ENCODE measurements around the gene PCYT1A.
"Not testable (repeated sequence)": the region's sequence is repeated elsewhere in the genome, so short reads cannot be mapped to it uniquely, and the experiment has no call there.

PCYT1A gene

DNA sequence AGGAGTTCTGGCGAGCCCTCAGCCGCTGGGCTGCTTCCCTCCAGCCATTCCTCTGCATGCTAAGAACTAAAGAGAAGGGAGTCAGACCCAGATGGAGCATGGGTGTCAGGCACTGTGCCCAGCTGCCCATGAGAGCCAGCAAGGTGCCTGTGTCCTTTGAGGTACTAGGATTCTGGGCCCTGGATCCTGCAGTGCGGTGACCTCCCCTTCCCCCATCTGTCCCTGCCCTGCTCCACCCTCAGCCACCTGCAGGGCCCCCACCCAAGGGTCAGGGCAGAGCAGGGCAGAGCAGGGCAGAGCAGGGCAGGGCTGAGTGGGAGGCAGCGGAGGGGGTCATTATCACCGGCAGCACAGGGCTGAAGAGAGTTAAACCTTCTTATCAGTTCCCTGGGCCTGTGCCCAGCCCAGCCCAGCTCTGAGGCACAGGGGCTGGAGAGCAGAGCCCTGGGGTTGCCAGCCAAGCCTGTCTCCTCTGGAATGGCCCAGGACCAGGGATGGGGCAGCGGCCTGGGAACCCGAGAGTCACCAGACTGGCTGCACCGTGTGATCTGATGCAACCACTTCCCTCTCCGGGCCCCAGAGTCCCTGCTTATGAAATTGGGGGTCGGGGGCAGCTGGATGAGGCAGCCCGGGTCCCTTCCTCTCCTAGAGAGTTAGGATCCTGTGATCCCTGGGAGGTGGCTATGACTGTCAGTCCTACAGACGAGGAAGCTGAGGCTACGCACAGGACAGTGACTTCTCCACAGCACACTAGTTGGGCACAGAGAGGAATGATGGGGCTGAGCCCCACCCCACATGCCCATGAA is 93.6 kb downstream of the PCYT1A start:
- no peak for DNase-seq (ENCODE audit: low read depth in 2 of 2, low spot score in 1 of 2)

DNA sequence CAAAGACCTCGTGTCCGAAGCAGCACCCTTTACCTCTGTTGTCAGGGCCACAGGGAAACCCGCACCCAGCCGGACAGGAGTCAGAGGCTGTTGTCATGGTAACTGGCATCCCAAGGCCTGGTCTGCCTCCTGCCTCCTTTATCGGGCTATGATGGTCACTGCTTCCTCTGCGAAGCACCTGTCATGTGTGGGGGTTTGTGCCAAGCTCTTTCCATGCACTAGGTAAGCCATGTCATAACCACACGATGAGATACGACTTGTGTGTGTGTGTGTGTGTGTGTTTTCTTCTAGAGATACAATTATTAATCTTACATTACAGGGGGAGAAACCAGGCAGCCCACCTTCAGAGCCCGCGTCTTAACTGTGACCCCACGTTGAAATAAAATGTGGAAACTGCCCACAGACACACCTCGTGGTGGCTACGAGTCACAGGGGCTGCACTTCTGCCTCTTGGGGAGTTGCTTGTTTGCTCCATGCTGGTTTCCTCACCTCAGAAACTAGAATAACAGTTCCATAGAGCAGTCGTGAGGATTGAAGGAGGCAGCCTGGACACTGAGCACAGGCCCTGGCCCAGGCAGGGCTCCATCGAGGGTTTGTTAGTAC is 94.3 kb downstream of the PCYT1A start:
- DNase-seq (ENCODE audit: low read depth in 2 of 2, low spot score in 1 of 2) = no peak

DNA sequence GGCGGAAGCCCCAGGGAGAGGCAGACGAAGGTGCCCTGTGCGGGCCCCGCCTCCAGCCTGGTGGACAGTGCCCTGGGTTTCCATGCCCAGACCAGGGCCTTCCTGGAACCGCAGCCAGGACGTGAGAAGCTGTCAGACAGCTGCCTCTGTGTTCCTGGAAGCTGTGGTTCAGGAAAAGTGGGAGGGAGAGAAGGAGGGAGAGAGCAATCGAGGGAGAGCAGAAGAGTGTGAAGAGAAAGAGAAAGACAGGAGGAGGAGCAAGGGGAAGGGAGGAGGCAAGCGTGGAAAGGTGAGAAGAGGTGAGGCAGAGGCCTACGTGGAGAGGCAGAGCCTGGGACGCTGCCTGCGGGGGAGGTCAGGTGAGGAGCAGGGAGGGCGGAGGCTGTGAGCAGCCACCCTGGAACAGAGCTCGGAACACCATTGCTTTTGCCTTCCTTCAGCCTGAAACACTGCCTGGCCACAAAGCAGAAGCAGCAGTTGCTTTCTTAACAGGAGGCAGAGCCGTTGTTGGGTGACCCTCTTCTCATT is 94.9 kb downstream of the PCYT1A start:
- DNase-seq (ENCODE audit: low read depth in 2 of 2, low spot score in 1 of 2) = no peak

DNA sequence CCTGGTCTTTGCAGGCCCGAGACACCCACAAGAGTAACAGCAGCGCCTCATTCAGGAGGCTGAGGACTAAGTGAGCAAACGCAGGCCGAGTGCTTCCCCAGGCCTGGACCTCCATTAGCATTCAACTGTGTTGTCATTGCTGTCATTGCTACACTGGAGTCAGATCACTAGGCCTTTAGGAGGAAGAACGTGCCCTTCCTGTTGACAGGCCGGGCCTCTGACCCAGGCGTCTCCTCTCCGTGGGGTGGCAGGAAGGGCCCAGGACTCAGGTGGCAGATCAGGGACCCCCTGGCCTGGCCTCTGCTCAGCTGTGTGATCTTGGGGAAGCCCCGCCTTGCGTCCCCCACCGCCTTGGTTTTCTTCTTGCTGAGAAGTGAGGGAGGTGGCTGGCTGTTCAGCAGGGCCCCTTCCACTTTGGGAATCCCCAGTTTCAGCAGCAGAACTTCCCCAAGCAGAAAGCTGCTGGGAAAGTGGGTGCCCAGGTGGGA is 95.4 kb downstream of the PCYT1A start:
- no peak for DNase-seq (ENCODE audit: low read depth in 2 of 2, low spot score in 1 of 2)

DNA sequence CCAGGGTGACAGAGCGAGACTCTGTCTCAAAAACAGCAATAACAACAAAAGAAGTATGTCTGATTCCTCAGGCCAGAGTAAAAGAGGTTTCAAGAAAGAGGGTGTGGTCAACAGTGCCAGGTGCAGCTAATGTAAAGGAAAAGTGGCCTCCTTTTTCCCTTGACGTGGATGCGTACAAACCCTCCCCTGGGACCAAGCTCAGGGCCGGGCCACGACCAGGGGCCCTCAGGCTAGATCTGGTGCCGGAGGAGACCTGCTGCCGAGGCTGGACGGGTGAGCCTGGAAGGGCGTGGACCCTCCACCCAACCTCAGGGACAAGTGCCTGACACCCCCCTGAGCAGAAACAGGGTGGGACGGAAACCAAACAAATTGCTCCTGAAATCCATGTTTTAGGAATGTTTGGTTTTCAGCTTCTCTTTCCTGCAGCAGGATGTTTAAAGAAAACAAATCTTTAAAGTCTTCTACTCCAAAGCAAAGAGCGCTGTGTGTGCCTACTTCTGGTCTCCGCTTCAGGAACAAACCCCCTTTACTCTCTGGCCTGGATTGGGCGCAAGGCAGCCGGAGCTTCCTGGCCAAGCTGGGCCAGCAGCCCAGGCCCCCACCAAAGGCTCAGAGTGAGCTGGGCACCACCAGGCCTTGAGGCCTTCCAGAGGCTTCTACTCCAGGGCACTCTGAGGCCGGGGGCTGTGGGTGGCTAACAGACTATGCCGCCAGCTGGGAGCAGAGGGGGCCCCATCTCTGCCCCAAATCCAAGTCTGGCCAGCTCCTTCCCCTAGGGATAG is 97.8 kb downstream of the PCYT1A start:
- no peak for DNase-seq (ENCODE audit: low read depth in 2 of 2, low spot score in 1 of 2)

DNA sequence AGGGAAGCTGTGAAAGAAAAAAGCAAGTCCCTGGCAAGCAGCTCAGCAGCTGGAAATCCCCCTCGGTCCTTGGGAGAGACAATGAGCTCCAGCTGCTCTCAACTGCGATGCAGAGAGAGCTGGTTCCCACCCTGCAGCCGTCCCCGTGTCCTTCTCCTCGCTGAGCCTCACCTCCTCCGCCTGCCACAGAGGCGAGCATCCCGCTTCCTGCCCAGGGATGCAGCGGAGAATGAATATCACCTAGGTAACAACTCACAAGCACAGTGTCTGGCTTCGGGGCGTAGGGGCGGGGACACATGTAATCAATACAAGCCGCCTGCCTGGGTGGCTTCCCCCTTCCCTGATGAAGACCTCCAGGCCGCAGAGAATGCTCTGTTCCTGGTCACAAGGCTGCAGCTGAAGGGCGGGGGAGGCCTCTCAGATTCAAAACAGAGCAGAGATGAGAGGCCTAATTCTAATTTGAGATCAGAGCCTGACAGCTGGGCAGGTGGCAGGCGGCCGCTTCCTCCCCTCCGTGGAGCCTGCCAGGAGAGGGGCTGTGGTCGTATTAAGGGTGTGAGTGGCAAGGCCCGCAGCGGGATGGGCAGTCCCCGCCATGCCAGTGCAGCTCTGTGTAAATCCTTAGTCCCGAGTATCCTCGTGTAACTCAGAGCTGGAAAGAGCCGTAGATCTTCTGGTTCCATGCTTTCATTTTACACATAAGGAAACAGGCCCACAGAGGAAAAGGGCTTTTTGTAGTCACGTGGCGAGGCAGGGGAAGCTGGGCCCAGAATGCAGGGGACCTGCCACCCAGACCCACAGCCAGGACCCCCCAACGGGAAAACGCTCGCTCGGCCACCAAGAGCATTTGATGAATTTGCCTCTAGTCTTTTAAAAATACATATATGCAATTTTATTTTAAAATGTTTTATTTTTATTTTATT is 100.6 kb downstream of the PCYT1A start:
- DNase-seq (ENCODE audit: low read depth in 2 of 2, low spot score in 1 of 2) = no peak

DNA sequence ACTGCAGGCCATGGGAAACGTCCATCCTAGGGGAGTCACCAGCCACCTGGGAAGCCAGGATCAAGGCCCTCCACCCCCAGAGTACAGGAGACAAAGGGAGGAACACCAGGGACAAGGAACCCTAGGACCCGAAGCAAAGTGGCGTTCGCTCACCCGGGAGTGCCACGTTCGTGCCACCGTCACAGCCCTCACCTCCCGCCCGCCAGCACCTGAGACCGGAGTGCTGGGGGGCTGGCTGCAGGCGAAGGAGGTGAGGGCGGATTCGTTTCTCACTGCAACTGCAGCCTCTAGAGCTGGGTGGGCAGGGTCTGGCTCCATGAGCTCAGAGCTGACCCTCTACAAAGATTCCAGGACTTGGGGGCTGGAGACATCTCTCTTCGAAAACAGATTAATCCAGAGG is 102.6 kb downstream of the PCYT1A start:
- DNase-seq (ENCODE audit: low read depth in 2 of 2, low spot score in 1 of 2) = no peak

DNA sequence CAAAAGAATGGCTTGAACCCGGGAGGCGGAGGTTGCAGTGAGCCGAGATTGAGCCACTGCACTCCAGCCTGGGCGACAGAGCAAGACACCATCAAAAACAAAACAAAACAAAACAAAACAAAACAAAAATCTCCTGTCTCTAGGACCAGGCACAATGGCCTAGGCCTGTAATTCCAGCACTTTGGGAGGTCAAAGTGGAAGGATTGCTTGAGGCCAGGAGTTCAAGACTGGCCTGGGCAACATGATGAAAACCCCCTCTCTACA is 103.4 kb downstream of the PCYT1A start:
- not testable (repeated sequence) for DNase-seq (ENCODE audit: low read depth in 2 of 2, low spot score in 1 of 2)

DNA sequence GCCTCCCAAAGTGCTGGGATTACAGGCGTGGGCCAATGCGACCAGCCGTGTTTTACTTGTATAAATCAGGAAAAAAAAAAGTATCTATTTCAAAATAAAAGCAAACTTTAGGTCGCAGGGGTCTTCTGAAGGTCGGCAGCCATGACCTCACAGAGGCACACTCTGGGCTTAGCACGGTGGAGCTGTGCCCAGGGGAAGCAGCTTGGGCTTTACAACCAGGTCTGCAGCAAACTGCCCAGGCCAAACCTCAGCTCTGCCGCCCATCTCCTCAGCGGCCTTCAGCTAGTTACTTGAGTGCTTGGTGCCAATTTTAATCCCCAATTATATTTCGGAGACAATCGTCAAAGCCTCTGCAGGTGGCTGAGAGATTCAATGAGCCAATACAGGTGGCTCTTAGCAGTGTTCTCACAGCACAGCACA is 106.4 kb downstream of the PCYT1A start:
- no peak for DNase-seq (ENCODE audit: low read depth in 2 of 2, low spot score in 1 of 2)

DNA sequence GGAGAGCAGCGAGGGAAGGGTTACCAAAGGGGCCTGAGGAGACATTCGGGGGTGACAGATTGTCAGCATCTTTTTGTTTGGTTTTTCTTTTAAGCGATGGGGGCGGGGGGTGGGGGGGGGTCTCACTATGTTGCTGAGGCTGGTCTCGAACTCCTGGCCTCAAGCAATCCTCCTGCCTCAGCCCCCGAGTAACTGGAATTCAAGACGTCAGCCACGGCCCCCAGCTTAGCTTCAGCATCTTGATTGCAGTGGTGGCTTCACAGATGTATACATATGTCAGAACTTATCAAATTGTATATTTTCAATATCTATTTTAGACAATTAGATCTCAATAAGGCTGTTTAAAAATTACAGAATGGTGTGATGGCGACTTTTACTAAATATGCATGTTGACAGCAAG is 107.2 kb downstream of the PCYT1A start:
- DNase-seq (ENCODE audit: low read depth in 2 of 2, low spot score in 1 of 2) = no peak
